Left ventricle myocardium inferior (tissue), 1 donor: ENCODE results near the gene ITSN2. TPM values are rescaled to one million over a fixed set of nuclear protein-coding genes. Genes with fewer than 3 reads are reported as not detected.

Experiments used
- DNase-seq: peaks from one replicate; pipeline ENCODE4 v3.0.0-alpha.2; 2020
- H3K27ac ChIP-seq: fragments of 200-600 bp; replicated peaks from 2 replicates; pipeline ENCODE4 v1.8.0; 2021
- H3K27me3 ChIP-seq: fragments of 200-600 bp; 2 replicates; pipeline ENCODE4 v1.8.0; 2021; ENCODE audit warnings: low read depth
- H3K36me3 ChIP-seq: fragments of 200-600 bp; 2 replicates; pipeline ENCODE4 v1.8.0; 2021
- H3K4me1 ChIP-seq: fragments of 200-600 bp; 2 replicates; pipeline ENCODE4 v1.8.0; 2021
- H3K4me3 ChIP-seq: fragments of 200-600 bp; 2 replicates; pipeline ENCODE4 v1.8.0; 2021; ENCODE audit warnings: mild to moderate bottlenecking, moderate library complexity
- H3K9me3 ChIP-seq: fragments of 200-600 bp; replicated peaks from 2 replicates; pipeline ENCODE4 v1.8.0; 2021
- intact Hi-C: fragments of 100-400 bp; cut with micrococcal nuclease; formaldehyde crosslinking; loops from one replicate; pipeline ENCODE4 v1.11.0; 2022
- total RNA-seq: library from RNA; stranded (reverse); fragmentation: NEBNext Ultra II Directional; extraction: Animal tissue kit (Norgen Biotek cat#: 25700); gene quantifications from one replicate; pipeline ENCODE4 v1.2.1, GENCODE V29; 2021
- TF ChIP-seq, protein P1 (sequence below): fragments of 200-600 bp; IDR thresholded peaks from 2 replicates; pipeline ENCODE4 v1.8.0; 2021; ENCODE audit warnings: antibody characterized with exemption, mild to moderate bottlenecking, borderline replicate concordance
- donor health status: DM: no; HTN: yes; CAD: no; lungs with severe emphysema.

Gene ITSN2
- total RNA-seq, 1 donor from 2014 or later: 24.4 TPM

GRCh38 chr2:24211408-24211807 lies 148.9 kb downstream of the ITSN2 start:
- Histone ChIP-seq H3K27ac (no peak overlapping the region), H3K4me3 (no peak overlapping the region), H3K4me1 (no peaks in the 10 kb centered on the region), H3K36me3 (peaks cover 92% of the 10 kb centered on the region), H3K9me3 (no peaks in the 10 kb centered on the region), H3K27me3 (no peaks in the 10 kb centered on the region)
- TF ChIP-seq, protein P1, sequence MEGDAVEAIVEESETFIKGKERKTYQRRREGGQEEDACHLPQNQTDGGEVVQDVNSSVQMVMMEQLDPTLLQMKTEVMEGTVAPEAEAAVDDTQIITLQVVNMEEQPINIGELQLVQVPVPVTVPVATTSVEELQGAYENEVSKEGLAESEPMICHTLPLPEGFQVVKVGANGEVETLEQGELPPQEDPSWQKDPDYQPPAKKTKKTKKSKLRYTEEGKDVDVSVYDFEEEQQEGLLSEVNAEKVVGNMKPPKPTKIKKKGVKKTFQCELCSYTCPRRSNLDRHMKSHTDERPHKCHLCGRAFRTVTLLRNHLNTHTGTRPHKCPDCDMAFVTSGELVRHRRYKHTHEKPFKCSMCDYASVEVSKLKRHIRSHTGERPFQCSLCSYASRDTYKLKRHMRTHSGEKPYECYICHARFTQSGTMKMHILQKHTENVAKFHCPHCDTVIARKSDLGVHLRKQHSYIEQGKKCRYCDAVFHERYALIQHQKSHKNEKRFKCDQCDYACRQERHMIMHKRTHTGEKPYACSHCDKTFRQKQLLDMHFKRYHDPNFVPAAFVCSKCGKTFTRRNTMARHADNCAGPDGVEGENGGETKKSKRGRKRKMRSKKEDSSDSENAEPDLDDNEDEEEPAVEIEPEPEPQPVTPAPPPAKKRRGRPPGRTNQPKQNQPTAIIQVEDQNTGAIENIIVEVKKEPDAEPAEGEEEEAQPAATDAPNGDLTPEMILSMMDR: no peak
- intact Hi-C loops: no loop called here
- DNase-seq: no peak

DNA sequence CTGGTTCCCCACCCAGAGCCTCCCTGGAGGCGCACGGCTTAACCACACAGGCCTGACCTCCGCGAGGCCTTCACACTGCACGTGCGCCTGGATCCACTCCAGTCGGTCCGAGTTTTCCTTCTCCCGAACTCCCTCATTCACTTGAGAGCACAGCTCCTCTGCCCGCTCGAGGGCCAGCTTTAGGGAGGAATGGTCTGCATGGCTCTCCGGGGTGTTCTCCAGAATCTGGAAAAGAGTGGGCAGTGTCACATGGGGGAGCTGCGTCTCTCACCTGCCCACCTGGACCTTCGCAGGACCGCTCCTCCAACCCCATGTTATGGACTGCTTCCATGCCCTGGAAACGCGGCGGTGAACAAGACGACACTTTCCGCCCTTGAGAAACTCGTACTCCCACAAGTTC lies 149.6 kb downstream of the ITSN2 start:
- TF ChIP-seq, protein P1: no peak
- peaks cover 91% of the 10 kb centered on the region for H3K36me3 ChIP-seq
- H3K27ac ChIP-seq: no peak overlapping the region
- H3K9me3 ChIP-seq: no peaks in the 10 kb centered on the region
- no peaks in the 10 kb centered on the region for H3K4me1 ChIP-seq
- intact Hi-C loops: no loop called here
- H3K4me3 ChIP-seq: no peak overlapping the region
- no peak for DNase-seq
- no peaks in the 10 kb centered on the region for H3K27me3 ChIP-seq

GRCh38 chr2:24210106-24210455 lies 150.3 kb downstream of the ITSN2 start:
- Histone ChIP-seq H3K4me1 (no peaks in the 10 kb centered on the region), H3K27ac (no peak overlapping the region), H3K9me3 (no peaks in the 10 kb centered on the region), H3K36me3 (peaks cover 91% of the 10 kb centered on the region), H3K4me3 (no peak overlapping the region), H3K27me3 (no peaks in the 10 kb centered on the region)
- intact Hi-C loops: no loop called here
- no peak for DNase-seq
- TF ChIP-seq, protein P1: no peak

DNA sequence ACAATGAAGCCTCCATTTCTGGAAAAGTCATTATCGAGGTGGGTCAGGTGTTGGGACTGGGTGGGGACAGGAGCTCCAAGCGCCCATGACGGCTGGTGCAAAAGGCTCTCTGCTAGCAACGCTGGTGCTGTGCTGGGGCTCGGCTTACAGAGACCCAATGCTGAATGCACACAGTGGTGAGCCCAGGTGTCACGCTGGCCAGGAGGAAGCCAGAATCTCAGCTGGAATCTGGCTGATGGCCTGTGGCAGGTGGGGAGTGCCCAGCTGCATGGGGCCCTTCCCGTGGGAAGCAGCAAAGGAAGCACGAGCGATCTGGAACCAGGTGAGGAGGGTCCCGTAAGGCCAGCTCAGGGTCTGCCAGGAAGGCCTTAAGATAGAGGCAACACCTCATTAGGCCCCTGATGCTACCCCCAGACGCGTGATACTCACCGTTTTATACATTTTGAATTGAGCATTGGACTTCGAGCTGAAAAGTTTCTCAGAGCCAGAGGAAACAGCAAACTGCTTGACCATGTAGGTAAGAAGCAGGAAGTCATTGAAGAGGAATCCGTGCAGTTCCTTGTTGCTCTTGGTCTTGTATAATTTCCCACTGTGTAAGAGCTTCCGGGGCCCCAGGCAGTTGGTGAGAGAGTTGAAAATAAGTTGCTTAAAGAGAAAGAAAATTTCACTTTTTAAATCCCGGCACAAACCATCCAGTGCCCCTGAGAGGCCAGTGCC lies 150.8 kb downstream of the ITSN2 start:
- no peaks in the 10 kb centered on the region for H3K27me3 ChIP-seq
- TF ChIP-seq, protein P1: no peak
- H3K4me3 ChIP-seq: no peak overlapping the region
- H3K36me3 ChIP-seq: peaks cover 91% of the 10 kb centered on the region
- no peak for DNase-seq
- no peak overlapping the region for H3K27ac ChIP-seq
- no peaks in the 10 kb centered on the region for H3K4me1 ChIP-seq
- intact Hi-C loops: no loop called here
- no peaks in the 10 kb centered on the region for H3K9me3 ChIP-seq

DNA sequence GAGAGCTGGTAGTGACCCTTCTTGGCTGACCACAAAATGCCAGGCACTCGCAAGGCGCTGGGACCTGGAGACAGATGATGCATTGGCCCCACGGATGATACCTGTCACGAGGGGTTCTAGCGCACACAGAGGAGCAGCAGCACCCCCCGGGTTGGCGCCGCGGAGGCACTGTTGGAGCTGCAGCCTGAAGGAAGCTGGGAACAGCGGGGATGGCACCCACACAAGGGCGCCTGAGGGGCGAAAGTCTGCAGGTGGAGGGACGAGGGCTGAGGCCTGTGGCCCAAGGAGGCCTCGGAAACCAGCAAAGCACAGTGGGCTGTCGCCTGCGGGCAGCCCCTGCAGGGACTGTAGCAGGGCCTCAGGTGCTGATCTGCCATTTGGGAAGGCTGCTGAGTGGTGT lies 151.8 kb downstream of the ITSN2 start:
- peaks cover 96% of the 10 kb centered on the region for H3K36me3 ChIP-seq
- no peak overlapping the region for H3K4me3 ChIP-seq
- intact Hi-C loops: no loop called here
- no peaks in the 10 kb centered on the region for H3K9me3 ChIP-seq
- no peaks in the 10 kb centered on the region for H3K4me1 ChIP-seq
- no peak for DNase-seq
- TF ChIP-seq, protein P1: no peak
- no peak overlapping the region for H3K27ac ChIP-seq
- no peaks in the 10 kb centered on the region for H3K27me3 ChIP-seq
